GM12865 (cell line): ENCODE results near the gene OTOG.

Source experiments
- DNase-seq: peaks from one replicate; pipeline ENCODE4 v3.0.0; 2010; ENCODE audit warnings: low read depth
- H3K4me3 ChIP-seq: 2 replicates; pipeline ENCODE4 v1.5.1; 2011; ENCODE audit warnings: mild to moderate bottlenecking, low read depth, low read length, control low read depth
- CTCF ChIP-seq: IDR thresholded peaks from 2 replicates; pipeline ENCODE4 v1.5.1; 2011; ENCODE audit warnings: low read length, control low read depth, low read depth, inconsistent platforms; ENCODE audit not compliant: insufficient read depth; ENCODE audit errors: missing control alignments

OTOG gene

GRCh38 chr11:17526326-17526725 lies 20.7 kb upstream of the OTOG start:
- no peak for TF ChIP-seq CTCF
- no peak for DNase-seq
- H3K4me3 ChIP-seq, result no peak overlapping the region

GRCh38 chr11:17526931-17527627 lies 20.0 kb upstream of the OTOG start:
- no peak for TF ChIP-seq CTCF
- no peak for DNase-seq
- H3K4me3 ChIP-seq, result no peak overlapping the region

GRCh38 chr11:17527628-17527995 lies 19.4 kb upstream of the OTOG start:
- TF ChIP-seq CTCF, result no peak
- no peak overlapping the region for H3K4me3 ChIP-seq
- no peak for DNase-seq

GRCh38 chr11:17528181-17528691 lies 18.8 kb upstream of the OTOG start:
- peak; percentile 40 for DNase-seq
- TF ChIP-seq CTCF, result peak; percentile 68
- H3K4me3 ChIP-seq, result no peak overlapping the region

- DNase-seq, result no peak
- no peak for TF ChIP-seq CTCF
- H3K4me3 ChIP-seq, result no peak overlapping the region
Measured at GRCh38 chr11:17528906-17529843, 17.9 kb upstream of the OTOG start.

GRCh38 chr11:17529844-17530185 lies 17.2 kb upstream of the OTOG start:
- TF ChIP-seq CTCF, result no peak
- DNase-seq, result no peak
- H3K4me3 ChIP-seq, result no peak overlapping the region
